Measurements from ENCODE around the gene PLPPR4.
"Not testable (repeated sequence)": the region's sequence is repeated elsewhere in the genome, so short reads cannot be mapped to it uniquely, and the experiment has no call there.

PLPPR4 gene

DNA sequence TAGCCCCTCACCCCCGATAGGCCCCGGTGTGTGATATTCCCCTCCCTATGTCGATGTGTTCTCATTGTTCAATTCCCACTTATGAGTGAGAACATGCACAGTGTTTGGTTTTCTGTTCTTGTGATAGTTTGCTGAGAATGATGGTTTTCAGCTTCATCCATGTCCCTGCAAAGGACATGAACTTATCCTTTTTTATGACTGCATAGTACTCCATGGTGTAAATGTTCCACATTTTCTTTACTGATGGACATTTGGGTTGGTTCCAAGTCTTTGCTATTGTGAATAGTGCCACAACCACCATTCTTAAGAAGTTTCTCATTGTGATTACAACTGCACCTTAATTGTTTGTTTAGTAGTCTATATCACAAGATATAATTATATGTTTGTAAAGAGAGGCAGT lies 3.9 kb upstream of the PLPPR4 start:
- not testable (repeated sequence) for DNase-seq (ENCODE audit: low read depth, low spot score); H3K4me3 ChIP-seq (ENCODE audit: low read length)

DNA sequence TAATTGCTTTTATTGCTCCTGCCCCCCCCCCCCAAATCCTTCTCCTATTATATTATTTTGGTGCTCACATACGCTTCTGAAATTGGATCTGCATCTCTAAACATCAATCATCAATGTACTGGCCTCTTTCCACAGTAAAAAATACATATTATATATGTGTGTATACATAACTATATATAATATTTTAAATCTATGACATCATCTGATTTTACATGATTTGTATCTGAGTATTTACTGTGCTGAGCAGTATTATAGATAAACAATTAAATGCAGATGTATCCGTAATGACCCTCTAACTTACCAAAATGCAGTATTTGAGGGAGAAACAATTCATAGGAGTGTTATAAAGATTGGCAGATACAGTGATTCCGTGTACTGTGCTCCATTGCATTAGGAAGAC lies 832 bp downstream of the PLPPR4 start:
- DNase-seq (ENCODE audit: low read depth, low spot score): no peak
- no peak overlapping the region for H3K4me3 ChIP-seq (ENCODE audit: low read length)

GRCh38 chr1:99266726-99267125 lies 2.4 kb downstream of the PLPPR4 start:
- no peak overlapping the region for H3K4me3 ChIP-seq (ENCODE audit: low read length)
- DNase-seq (ENCODE audit: low read depth, low spot score): no peak

GRCh38 chr1:99268021-99268420 lies 3.7 kb downstream of the PLPPR4 start:
- no peak for DNase-seq (ENCODE audit: low read depth, low spot score)
- no peak overlapping the region for H3K4me3 ChIP-seq (ENCODE audit: low read length)

- DNase-seq (ENCODE audit: low read depth, low spot score): no peak
These were observed 5.0 kb downstream of the PLPPR4 start for GRCh38 chr1:99269321-99269720.

DNA sequence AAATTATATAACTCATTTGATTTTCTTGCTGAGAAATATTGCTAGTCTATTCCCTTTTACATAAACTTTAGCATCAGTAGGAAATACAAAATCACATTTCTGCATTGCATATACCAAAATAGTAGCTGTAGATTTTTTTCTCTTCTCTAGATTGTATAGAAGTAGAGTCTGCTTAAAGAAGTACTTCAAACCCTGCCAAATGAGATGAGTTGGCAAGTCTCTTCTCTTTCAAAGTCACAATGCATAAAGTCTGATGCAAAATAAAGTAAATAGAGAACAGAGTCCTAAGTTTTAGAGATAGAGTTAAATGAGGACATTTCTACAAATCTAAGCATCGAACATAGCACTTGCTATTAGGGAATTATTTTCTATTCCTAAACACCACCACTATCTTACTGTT lies 6.4 kb downstream of the PLPPR4 start:
- no peak overlapping the region for H3K4me3 ChIP-seq (ENCODE audit: low read length)
- no peak for DNase-seq (ENCODE audit: low read depth, low spot score)

More at GRCh38 chr1:99269321-99269720, 5.0 kb downstream of the PLPPR4 start:
- no peak overlapping the region for H3K4me3 ChIP-seq (ENCODE audit: low read length)

- no peak for DNase-seq (ENCODE audit: low read depth, low spot score)
- no peak overlapping the region for H3K4me3 ChIP-seq (ENCODE audit: low read length)
These were observed 7.0 kb downstream of the PLPPR4 start for GRCh38 chr1:99271249-99271648.

GRCh38 chr1:99277066-99277465 lies 12.8 kb downstream of the PLPPR4 start:
- H3K4me3 ChIP-seq (ENCODE audit: low read length): no peak overlapping the region
- DNase-seq (ENCODE audit: low read depth, low spot score): no peak

DNA sequence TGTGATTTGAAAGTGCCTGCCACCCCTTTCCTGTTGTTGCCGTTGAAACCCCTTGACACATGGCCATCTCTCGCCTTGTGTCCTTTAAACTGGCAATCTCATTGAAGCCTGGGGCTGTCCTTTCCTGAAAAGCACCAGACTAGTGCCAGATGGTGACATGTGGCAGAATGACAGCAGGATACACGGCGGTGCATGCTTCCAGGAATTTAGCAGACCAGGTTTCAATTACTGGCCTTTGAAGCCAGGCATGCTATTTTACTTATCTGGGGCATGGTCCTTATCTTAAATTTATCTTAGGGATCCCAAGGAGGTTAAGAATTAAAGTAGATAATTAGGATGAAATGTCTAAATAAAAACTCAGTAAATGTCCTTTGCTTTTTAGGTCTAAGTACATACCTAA lies 15.2 kb downstream of the PLPPR4 start:
- no peak for DNase-seq (ENCODE audit: low read depth, low spot score)
- H3K4me3 ChIP-seq (ENCODE audit: low read length): no peak overlapping the region

- DNase-seq (ENCODE audit: low read depth, low spot score): no peak
- no peak overlapping the region for H3K4me3 ChIP-seq (ENCODE audit: low read length)
These were observed 16.8 kb downstream of the PLPPR4 start for GRCh38 chr1:99281105-99281504.

- no peak overlapping the region for H3K4me3 ChIP-seq (ENCODE audit: low read length)
- no peak for DNase-seq (ENCODE audit: low read depth, low spot score)
These were observed 18.2 kb downstream of the PLPPR4 start for GRCh38 chr1:99282536-99282935.

GRCh38 chr1:99283521-99283920 lies 19.2 kb downstream of the PLPPR4 start:
- DNase-seq (ENCODE audit: low read depth, low spot score); H3K4me3 ChIP-seq (ENCODE audit: low read length): not testable (repeated sequence)

DNA sequence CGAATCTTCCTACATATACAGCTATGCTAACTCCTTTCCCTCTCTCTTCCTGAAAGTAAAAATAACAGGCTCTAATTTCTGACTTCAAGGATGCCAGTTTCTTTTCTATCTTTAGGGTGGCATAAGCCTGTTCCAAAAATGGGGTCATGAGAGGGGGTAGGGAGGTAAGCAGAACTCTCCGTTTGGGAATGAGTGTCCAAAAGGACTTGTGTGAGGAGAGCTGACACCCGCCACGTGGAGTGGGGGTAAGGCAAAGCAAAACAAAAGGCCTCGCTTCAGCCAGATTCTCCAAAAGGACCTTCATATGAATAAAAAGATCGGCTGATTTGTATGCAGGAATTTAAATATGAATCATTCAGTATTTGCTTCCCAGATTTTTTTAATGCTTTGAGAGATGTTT lies 28.6 kb downstream of the PLPPR4 start:
- no peak for DNase-seq (ENCODE audit: low read depth, low spot score)
- H3K4me3 ChIP-seq (ENCODE audit: low read length): no peak overlapping the region

DNA sequence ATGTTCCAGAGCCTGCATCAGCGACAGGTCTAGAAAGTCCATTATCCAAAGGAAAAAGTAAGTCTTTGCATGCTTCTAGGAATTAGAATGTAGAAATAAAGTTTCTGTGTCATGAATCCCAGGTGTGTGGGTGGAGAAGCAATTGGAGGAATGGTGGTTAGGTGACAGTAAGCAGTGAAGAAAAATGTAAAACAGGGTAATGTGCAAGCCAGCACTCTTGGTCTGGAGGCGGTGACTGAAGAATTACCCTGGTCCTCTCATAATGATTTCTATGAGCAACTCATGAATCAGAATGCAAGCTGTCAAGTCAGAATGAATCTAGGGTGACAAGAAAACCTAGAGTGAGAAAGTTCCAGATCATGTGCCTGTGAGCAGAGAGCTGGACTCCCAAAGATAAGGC lies 33.6 kb downstream of the PLPPR4 start:
- no peak for DNase-seq (ENCODE audit: low read depth, low spot score)
- no peak overlapping the region for H3K4me3 ChIP-seq (ENCODE audit: low read length)

GRCh38 chr1:99304725-99305282 lies 40.5 kb downstream of the PLPPR4 start:
- no peak overlapping the region for H3K4me3 ChIP-seq (ENCODE audit: low read length)
- no peak for DNase-seq (ENCODE audit: low read depth, low spot score)

GRCh38 chr1:99305626-99306025 lies 41.3 kb downstream of the PLPPR4 start:
- DNase-seq (ENCODE audit: low read depth, low spot score): no peak
- no peak overlapping the region for H3K4me3 ChIP-seq (ENCODE audit: low read length)

DNA sequence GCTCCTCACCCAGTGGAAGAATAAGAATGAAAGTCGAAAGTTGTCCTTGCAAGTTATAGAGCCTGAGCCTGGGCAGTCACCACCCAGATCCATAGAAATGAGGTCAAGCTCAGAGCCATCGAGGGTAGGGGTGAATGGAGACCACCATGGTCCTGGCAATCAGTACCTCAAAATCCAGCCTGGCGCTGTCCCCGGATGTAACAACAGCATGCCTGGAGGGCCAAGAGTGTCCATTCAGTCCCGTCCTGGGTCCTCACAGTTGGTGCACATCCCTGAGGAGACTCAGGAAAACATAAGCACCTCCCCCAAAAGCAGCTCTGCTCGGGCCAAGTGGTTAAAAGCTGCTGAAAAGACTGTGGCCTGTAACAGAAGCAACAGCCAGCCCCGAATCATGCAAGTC lies 41.8 kb downstream of the PLPPR4 start:
- no peak for DNase-seq (ENCODE audit: low read depth, low spot score)
- no peak overlapping the region for H3K4me3 ChIP-seq (ENCODE audit: low read length)

DNA sequence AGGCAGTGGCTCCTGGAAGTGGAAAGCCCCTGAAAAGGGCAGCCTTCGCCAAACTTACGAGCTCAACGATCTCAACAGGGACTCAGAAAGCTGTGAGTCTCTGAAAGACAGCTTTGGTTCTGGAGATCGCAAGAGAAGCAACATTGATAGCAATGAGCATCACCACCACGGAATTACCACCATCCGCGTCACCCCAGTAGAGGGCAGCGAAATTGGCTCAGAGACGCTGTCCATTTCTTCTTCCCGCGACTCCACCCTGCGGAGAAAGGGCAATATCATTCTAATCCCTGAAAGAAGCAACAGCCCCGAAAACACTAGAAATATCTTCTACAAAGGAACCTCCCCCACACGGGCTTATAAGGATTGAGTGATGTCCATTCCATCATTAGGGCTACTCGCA lies 42.4 kb downstream of the PLPPR4 start:
- DNase-seq (ENCODE audit: low read depth, low spot score): no peak
- H3K4me3 ChIP-seq (ENCODE audit: low read length): no peak overlapping the region

- DNase-seq (ENCODE audit: low read depth, low spot score): no peak
- no peak overlapping the region for H3K4me3 ChIP-seq (ENCODE audit: low read length)
These were observed 51.0 kb downstream of the PLPPR4 start for GRCh38 chr1:99315305-99315704.

GRCh38 chr1:99326215-99326949 lies 62.1 kb downstream of the PLPPR4 start:
- H3K4me3 ChIP-seq (ENCODE audit: low read length): no peak overlapping the region
- DNase-seq (ENCODE audit: low read depth, low spot score): peak; percentile 2

DNA sequence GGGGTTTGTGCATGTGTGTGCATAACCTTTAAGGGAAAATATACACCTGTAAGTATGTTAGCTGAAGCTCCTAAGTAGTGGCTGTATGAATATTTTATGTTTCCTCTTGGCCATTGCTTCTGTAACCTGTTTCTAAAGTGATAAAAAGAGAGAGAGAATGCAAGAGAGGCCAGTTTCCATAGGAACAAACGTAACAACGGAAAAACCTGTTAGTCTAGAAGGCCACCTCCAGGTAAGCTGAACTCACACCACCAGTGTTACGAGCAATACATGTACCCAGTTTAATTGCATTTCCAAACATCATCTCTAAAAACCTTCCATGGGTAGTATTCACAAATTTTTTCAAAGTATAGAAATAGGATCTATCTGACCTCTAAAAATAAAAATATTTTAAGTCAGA lies 63.1 kb downstream of the PLPPR4 start:
- no peak overlapping the region for H3K4me3 ChIP-seq (ENCODE audit: low read length)
- no peak for DNase-seq (ENCODE audit: low read depth, low spot score)

Data from Jurkat, Clone E6-1 (cell line).